Measurements from ENCODE around the gene GPATCH4. TPM values are rescaled to one million over a fixed set of nuclear protein-coding genes. Genes with fewer than 3 reads are reported as not detected.

Gene GPATCH4
- total RNA-seq, 4 donors from 2014 or later, result 14.1 to 49.2 (median 24.5) TPM

DNA sequence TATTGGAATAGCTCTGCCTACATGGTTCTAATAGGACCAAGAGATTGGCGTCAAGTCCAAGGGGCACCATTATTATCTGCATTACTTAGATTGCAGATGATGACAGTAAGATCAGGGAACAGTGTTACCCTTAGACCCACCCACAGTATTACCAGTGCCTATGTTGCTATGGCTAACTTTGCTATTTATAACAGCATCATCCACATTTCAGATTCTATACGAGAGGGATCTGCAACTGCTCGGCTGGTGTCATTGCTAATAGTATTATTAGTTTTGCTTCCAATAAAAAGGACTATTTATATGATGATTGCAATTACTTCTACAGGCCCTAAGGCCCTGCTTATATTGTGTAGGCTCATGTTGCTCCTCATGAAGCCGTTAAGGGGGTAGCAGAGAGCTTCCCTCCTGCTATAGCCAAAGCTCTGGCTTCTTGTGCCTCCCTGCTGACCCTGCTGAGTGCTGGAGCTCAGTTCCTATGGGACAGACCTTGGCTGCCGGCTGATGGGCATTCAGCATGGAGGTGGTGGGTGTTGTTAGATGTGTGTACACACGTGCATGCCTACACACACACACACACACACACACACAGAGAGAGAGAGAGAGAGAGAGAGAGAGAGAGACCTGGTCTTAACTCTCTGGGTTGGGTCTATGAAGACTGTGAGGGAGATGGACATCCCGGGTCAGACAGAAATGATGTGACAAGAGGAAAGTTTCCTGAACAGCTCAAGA lies 41.9 kb upstream of the GPATCH4 start:
- 52 to 60% methylated on average over 6 of the region's 7 CpGs for WGBS, 2 donors
- Histone ChIP-seq H3K36me3 (no peaks in the 10 kb centered on the region), H3K27me3 (peaks cover 23% of the 10 kb centered on the region), H3K9me3 (no peaks in the 10 kb centered on the region), H3K27ac (no peak overlapping the region), H3K4me1 (peaks cover 9 to 10% of the 10 kb centered on the region in 2 donors), H3K4me3 (replicated peaks in 1 of 3) (no peak overlapping the region)
- intact Hi-C loops (cut with DNase I), result no loop called here
- no peak for DNase-seq
- TF ChIP-seq, protein P1, sequence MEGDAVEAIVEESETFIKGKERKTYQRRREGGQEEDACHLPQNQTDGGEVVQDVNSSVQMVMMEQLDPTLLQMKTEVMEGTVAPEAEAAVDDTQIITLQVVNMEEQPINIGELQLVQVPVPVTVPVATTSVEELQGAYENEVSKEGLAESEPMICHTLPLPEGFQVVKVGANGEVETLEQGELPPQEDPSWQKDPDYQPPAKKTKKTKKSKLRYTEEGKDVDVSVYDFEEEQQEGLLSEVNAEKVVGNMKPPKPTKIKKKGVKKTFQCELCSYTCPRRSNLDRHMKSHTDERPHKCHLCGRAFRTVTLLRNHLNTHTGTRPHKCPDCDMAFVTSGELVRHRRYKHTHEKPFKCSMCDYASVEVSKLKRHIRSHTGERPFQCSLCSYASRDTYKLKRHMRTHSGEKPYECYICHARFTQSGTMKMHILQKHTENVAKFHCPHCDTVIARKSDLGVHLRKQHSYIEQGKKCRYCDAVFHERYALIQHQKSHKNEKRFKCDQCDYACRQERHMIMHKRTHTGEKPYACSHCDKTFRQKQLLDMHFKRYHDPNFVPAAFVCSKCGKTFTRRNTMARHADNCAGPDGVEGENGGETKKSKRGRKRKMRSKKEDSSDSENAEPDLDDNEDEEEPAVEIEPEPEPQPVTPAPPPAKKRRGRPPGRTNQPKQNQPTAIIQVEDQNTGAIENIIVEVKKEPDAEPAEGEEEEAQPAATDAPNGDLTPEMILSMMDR (IDR thresholded peaks at IDR 0.05), result no peak
- TF ChIP-seq POLR2A (IDR thresholded peaks at IDR 0.05), result no peak

DNA sequence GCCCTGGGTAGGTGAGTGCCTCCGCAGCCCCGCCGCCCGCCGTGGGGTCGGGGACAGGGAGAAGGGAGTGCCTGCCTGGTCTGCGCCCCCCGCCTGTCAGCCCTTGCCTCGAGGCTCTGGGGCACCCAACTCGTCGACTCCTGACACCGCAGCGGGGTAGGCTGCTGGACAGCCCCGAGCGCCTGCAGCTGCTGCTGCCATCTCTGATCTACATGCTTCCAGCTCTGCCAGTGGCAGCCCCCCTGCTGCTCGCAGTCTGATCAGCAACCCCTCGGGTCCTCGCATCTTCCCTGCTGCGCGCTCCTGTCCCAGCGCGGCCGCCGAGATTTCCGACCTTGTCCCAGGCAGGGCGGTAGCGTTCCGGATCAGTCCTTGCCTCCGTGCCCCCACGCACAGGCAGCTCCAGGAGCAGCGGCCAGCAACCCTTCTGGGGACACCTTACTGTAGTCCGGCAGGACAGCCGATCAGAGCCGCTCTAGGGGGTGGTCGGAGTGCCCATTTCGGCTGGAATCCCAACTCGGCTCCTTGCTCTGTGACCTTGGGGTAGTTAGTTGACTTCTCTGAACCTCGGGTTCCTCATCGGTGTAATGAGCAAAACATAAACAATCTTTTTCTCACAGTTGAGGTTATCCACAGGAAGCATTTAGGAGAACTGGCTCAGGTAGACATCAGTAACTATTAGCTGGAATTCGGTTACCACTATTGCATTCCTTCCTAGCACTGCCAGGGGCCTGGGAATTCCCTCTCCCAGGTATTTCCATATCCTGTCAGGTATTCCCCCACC lies 41.2 kb upstream of the GPATCH4 start:
- peaks cover 9 to 10% of the 10 kb centered on the region in 2 donors for H3K4me1 ChIP-seq
- peaks cover 23% of the 10 kb centered on the region for H3K27me3 ChIP-seq
- WGBS, 2 donors, result 16 to 23% methylated on average over 19 to 29 of the region's 40 CpGs
- no peaks in the 10 kb centered on the region for H3K9me3 ChIP-seq
- H3K4me3 ChIP-seq (replicated peaks in 1 of 3), result peak overlapping the region in 1 of 3 donors; percentile 10
- no peaks in the 10 kb centered on the region for H3K36me3 ChIP-seq
- H3K27ac ChIP-seq, result no peak overlapping the region
- intact Hi-C loops (cut with DNase I), result no loop called here
- no peak for TF ChIP-seq POLR2A (IDR thresholded peaks at IDR 0.05)
- TF ChIP-seq, protein P1 (IDR thresholded peaks at IDR 0.05), result no peak
- no peak for DNase-seq

DNA sequence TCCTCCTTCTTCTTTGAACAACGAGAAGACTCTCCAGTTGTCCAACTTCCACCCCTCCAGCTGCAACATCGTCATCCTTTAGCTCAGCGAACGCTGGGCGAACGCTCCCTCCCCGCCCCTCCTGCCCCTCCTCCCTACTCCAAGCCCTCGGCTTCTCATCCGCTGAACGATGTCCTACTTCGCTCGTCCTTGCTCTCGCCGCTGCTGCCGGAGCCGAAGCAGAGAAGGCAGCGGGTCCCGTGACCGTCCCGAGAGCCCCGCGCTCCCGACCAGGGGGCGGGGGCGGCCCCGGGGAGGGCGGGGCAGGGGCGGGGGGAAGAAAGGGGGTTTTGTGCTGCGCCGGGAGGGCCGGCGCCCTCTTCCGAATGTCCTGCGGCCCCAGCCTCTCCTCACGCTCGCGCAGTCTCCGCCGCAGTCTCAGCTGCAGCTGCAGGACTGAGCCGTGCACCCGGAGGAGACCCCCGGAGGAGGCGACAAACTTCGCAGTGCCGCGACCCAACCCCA lies 40.5 kb upstream of the GPATCH4 start, which contains the start of gene BCAN:
Gene BCAN (plus strand): TSS at position 357 of the 504 bp plus-strand sequence. CDS start 3,938 bp downstream, outside the sequence.
- intact Hi-C loops (cut with DNase I), result no loop called here

DNA sequence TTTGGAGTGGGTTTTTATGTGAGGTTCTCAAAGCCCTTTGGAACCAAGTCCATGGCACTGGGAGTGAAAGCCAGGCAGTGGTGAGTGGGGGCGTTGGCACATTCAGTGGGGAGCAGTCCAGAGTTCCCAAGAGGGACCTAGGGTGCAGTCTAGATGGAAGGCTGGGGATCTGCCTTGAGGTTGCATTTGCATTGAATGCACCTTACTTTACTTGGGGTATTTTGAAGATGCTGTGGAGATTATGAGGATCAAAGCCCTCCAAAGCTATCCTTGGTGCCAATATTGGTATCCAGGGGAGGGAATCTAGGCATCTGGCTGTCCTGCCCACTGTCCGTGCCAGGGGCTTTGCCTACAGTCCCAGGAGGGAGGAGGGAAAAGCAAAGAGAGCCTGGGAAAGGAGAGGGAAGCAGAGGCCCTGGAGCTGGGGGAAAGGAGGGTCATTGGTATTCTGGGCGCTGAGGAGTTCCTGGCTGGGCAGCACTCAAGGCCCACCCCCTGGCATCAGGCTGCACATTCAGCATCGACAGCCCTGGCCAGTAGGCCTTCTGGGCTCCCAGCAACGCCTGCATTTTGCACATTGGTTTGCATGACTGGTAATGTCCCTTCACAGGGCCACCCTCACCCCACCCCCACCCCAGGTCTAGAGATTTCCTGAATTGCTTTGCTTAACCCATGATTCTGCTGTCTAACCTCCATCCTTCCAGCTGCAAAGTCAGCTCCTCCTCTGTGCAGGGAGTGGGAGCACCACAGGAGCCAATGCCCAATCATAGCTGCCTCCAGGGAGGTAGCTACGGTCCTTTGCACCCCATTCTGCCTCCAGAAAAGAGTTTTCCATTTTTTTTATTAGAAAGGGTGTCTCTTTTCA lies 39.8 kb upstream of the GPATCH4 start:
- Histone ChIP-seq H3K4me3 (replicated peaks in 1 of 3) (no peak overlapping the region), H3K9me3 (no peaks in the 10 kb centered on the region), H3K4me1 (peaks cover 9 to 10% of the 10 kb centered on the region in 2 donors), H3K27ac (no peak overlapping the region), H3K36me3 (no peaks in the 10 kb centered on the region), H3K27me3 (peaks cover 23% of the 10 kb centered on the region)
- intact Hi-C loops (cut with DNase I), result no loop called here
- DNase-seq, result no peak
- TF ChIP-seq POLR2A (IDR thresholded peaks at IDR 0.05), result no peak
- TF ChIP-seq, protein P1 (IDR thresholded peaks at IDR 0.05), result no peak
- whole genome bisulfite sequencing, 2 donors, result 29 to 48% methylated on average over 5 to 6 of the region's 6 CpGs

More for the DNA sequence above, 40.5 kb upstream of the GPATCH4 start, which contains the start of gene BCAN:
- H3K27ac ChIP-seq, result no peak within 1 kb of the TSS
- peaks cover 9 to 10% of the 10 kb centered on the region in 2 donors for H3K4me1 ChIP-seq
- WGBS, 2 donors, result 1% methylated on average over 16 to 27 of the region's 46 CpGs
- H3K27me3 ChIP-seq, result peaks cover 23% of the 10 kb centered on the region
- no peaks in the 10 kb centered on the region for H3K9me3 ChIP-seq
- H3K4me3 ChIP-seq (replicated peaks in 1 of 3), result peak within 1 kb of the TSS in 1 of 3 donors; percentile 10
- H3K36me3 ChIP-seq, result no peaks in the 10 kb centered on the region
- DNase-seq, result no peak
- TF ChIP-seq, protein P1 (IDR thresholded peaks at IDR 0.05), result no peak
- no peak for TF ChIP-seq POLR2A (IDR thresholded peaks at IDR 0.05)
